ENCODE data around the gene ATP6V0B.

Gene ATP6V0B

DNA sequence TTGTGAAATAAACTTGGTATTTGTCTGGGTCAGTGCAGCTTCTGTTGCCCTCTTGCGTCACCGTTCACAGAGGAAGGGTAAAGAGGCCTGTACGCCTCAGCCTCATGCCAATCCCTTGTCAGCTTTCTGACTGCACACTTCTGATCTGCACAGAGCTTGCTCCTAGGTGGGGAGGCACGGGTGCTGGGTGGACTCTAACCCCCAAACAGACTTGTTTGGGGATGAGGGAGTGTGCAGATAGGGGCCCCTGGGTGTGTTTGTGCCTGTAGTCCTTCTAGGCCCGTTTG, 3.4 kb downstream of the ATP6V0B start:
- TF ChIP-seq ZFX (IDR thresholded peaks at IDR 0.05) (no peak), CTCF (conservative IDR thresholded peaks at IDR 0.05) (no peak)
- H3K27ac ChIP-seq, result peak overlapping the region; percentile 76

- TF ChIP-seq CTCF (conservative IDR thresholded peaks at IDR 0.05) (no peak), ZFX (IDR thresholded peaks at IDR 0.05) (no peak)
- peak within 1 kb of the TSS; percentile 76 for H3K27ac ChIP-seq
Measured at GRCh38 chr1:43978551-43979260, 3.9 kb downstream of the ATP6V0B start, which contains the start of gene B4GALT2. B4GALT2 (plus strand) TSS chr1:43979210; CDS start chr1:43981161, 1,951 bp downstream.

DNA sequence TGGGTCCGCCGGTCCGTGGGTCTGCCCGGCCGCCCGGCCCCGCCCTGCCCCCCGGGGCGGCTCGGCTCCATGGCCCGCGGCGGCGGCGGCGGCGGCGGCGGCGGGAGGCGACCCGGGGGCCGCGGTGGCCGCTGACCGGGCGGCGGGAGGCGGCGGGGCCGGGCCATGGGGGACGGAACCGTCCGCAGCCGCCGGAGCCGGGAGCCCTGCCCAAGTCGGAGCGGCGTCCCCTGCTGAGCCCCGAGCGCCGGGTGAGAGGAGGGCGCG, 4.4 kb downstream of the ATP6V0B start:
- peak overlapping the region; percentile 76 for H3K27ac ChIP-seq
- TF ChIP-seq ZFX (IDR thresholded peaks at IDR 0.05) (no peak), CTCF (conservative IDR thresholded peaks at IDR 0.05) (no peak)

DNA sequence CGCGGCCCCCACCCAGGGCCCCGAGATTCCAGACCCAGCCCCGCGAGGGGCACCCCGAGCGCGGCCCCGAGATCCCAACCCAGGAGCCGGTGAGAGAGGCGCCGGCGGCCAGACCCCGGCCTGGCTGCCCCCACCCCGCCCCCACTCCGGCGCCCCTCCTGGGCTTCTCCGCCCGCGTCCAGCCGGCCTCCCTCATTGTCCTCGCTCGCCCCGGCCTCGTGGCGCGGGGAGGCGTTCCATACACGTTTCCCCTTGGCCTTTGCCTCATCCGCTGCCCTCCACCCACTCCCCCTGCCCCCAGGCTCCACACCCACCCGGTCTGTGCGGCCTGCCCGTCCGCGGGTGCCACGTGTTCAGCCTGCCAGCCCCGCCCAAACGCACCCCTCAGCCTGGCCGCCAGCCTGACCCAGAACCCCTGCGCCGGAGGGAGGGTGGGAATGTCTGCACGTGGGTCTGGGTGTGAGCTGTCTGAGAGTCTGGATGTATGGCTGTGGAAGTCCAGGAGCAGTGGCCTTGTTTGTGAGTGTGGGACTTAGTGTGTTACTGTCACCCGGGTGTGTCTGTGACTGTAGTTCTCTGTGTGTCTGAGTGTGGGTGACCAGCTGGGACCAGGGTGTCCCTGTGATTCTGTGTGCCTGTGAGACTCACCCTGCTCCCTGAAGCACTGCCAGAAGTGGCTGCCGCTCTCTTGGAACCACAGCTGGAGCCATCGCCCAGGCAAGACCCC, 4.9 kb downstream of the ATP6V0B start:
- peak overlapping the region; percentile 76 for H3K27ac ChIP-seq
- TF ChIP-seq CTCF (conservative IDR thresholded peaks at IDR 0.05) (no peak), ZFX (IDR thresholded peaks at IDR 0.05) (peak; percentile 52; the same call in 1 of the 2 replicates)

DNA sequence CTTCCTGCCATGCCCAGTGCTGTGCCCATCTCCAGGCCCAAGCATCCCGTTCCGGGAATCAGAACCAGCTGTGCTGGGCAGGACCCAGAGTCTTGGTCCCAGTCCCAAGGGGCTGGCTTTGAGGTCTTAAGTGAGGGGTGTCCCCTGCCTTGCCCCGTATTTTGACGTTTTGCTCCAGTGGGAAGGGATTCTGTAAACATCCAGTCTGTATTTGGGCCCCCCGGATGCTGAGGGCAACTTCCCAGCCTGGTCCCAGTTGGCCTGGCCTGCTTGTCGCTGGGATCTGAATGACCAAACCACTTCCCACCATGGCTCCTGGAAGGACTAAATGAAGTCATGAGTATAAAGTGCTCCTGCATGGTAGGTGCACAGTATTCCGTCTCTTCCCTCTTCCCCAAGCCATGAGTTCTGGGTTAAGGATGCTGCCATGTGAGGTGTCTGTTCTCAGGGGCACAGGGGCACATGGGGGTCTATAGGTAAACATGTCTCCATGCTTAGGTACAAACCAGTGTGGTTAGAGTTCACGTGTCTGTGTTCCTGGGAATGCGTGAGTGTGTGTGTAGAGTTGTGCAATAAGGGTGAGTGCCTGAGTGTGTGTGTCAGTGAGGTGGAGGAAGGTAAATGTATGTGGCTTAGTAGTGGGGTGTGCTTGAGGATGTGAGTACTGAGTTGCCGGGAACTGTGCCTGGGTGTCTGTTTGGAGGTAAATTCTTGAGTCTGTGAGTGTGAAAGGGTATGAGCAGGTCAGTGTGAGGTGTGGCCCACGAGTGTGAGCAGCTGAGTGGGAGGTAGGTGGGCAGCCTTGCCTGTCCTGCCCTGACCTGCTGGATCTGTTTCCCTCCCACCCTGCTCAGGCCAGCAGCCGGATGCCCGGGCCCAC, 5.7 kb downstream of the ATP6V0B start:
- TF ChIP-seq ZFX (IDR thresholded peaks at IDR 0.05) (no peak), CTCF (conservative IDR thresholded peaks at IDR 0.05) (no peak)
- H3K27ac ChIP-seq, result peak overlapping the region; percentile 76

DNA sequence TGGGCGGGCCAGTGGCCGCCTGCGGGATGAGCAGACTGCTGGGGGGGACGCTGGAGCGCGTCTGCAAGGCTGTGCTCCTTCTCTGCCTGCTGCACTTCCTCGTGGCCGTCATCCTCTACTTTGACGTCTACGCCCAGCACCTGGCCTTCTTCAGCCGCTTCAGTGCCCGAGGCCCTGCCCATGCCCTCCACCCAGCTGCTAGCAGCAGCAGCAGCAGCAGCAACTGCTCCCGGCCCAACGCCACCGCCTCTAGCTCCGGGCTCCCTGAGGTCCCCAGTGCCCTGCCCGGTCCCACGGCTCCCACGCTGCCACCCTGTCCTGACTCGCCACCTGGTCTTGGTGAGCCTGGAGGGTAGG, 6.4 kb downstream of the ATP6V0B start:
- H3K27ac ChIP-seq, result no peak overlapping the region
- TF ChIP-seq CTCF (conservative IDR thresholded peaks at IDR 0.05) (no peak), ZFX (IDR thresholded peaks at IDR 0.05) (no peak)

DNA sequence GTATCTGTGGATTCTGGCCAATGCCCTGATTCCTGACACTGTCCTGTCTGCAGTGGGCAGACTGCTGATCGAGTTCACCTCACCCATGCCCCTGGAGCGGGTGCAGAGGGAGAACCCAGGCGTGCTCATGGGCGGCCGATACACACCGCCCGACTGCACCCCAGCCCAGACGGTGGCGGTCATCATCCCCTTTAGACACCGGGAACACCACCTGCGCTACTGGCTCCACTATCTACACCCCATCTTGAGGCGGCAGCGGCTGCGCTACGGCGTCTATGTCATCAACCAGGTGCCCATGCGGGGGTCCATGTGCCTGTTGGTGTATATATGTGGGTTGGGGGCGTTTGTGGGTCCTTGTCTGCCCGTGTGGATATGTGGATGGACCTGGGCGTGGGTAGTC, 6.9 kb downstream of the ATP6V0B start:
- no peak for TF ChIP-seq ZFX (IDR thresholded peaks at IDR 0.05)
- H3K27ac ChIP-seq, result no peak overlapping the region

Data from C4-2B (cell line).